NCI-H187 (cell line): ENCODE measurements around the gene CRACDL.
"Not testable (repeated sequence)": the region's sequence is repeated elsewhere in the genome, so short reads cannot be mapped to it uniquely, and the experiment has no call there.

Experiments used
- DNase-seq, 2 experiments: peaks; one replicate each; lab custom pipeline; 2025; lab: John Stamatoyannopoulos, UW

Gene CRACDL

GRCh38 chr2:98903767-98904485 lies 32.1 kb downstream of the CRACDL start:
- DNase-seq, result peak in 1 of 2 experiments; percentile 68

- no peak for DNase-seq
Observed at GRCh38 chr2:98903064-98903355, 33.0 kb downstream of the CRACDL start.

GRCh38 chr2:98902209-98903063 lies 33.6 kb downstream of the CRACDL start:
- DNase-seq, result no peak

- no peak for DNase-seq
Observed at GRCh38 chr2:98901702-98902101, 34.3 kb downstream of the CRACDL start.

- no peak for DNase-seq
Observed at GRCh38 chr2:98901291-98901690, 34.7 kb downstream of the CRACDL start.

- DNase-seq, result no peak
Observed at GRCh38 chr2:98900721-98901120, 35.3 kb downstream of the CRACDL start.

GRCh38 chr2:98899703-98900078 lies 36.3 kb downstream of the CRACDL start:
- not testable (repeated sequence) for DNase-seq

GRCh38 chr2:98899041-98899702 lies 36.9 kb downstream of the CRACDL start:
- DNase-seq, result peak; percentile 36 to 71

- DNase-seq, result peak in 1 of 2 experiments; percentile 14
Observed at GRCh38 chr2:98898423-98898841, 37.6 kb downstream of the CRACDL start.

- no peak for DNase-seq
Observed at GRCh38 chr2:98897746-98898145, 38.3 kb downstream of the CRACDL start.

GRCh38 chr2:98896944-98897343 lies 39.1 kb downstream of the CRACDL start:
- no peak for DNase-seq

- DNase-seq, result no peak
Observed at GRCh38 chr2:98896416-98896815, 39.6 kb downstream of the CRACDL start.

- DNase-seq, result no peak
Observed at GRCh38 chr2:98895901-98896300, 40.1 kb downstream of the CRACDL start.

- DNase-seq, result no peak
Observed at GRCh38 chr2:98895221-98895620, 40.8 kb downstream of the CRACDL start.

- DNase-seq, result no peak
Observed at GRCh38 chr2:98894331-98895000, 41.6 kb downstream of the CRACDL start.

- DNase-seq, result no peak
Observed at GRCh38 chr2:98893911-98894321, 42.1 kb downstream of the CRACDL start.

GRCh38 chr2:98892871-98893270 lies 43.2 kb downstream of the CRACDL start:
- DNase-seq, result no peak

- no peak for DNase-seq
Observed at GRCh38 chr2:98891591-98891990, 44.4 kb downstream of the CRACDL start.

- no peak for DNase-seq
Observed at GRCh38 chr2:98886066-98886554, 49.9 kb downstream of the CRACDL start.

- DNase-seq, result no peak
Observed at GRCh38 chr2:98884658-98885057, 51.4 kb downstream of the CRACDL start.

GRCh38 chr2:98883780-98884211 lies 52.2 kb downstream of the CRACDL start:
- no peak for DNase-seq
